GM15510 (cell line): ENCODE results near the gene MOSPD3.

Experiments
- POLR2A ChIP-seq: IDR thresholded peaks from 3 replicates; pipeline ENCODE4 v1.6.1; 2011; ENCODE audit warnings: borderline replicate concordance; ENCODE audit not compliant: insufficient read length; ENCODE audit errors: extremely low read depth

Gene MOSPD3

GRCh38 chr7:100626530-100627237, 14.3 kb downstream of the MOSPD3 start:
- peak; percentile 59 for TF ChIP-seq POLR2A

GRCh38 chr7:100627238-100627549, 14.9 kb downstream of the MOSPD3 start:
- no peak for TF ChIP-seq POLR2A

GRCh38 chr7:100629117-100629716, 16.9 kb downstream of the MOSPD3 start:
- TF ChIP-seq POLR2A = no peak

- no peak for TF ChIP-seq POLR2A
These were observed 17.7 kb downstream of the MOSPD3 start for GRCh38 chr7:100630066-100630465.

GRCh38 chr7:100632951-100633717, 20.8 kb downstream of the MOSPD3 start:
- TF ChIP-seq POLR2A = peak; percentile 46

GRCh38 chr7:100639995-100640516, 27.7 kb downstream of the MOSPD3 start:
- TF ChIP-seq POLR2A = no peak

GRCh38 chr7:100640517-100641440, 28.4 kb downstream of the MOSPD3 start:
- TF ChIP-seq POLR2A = no peak

- no peak for TF ChIP-seq POLR2A
These were observed 29.1 kb downstream of the MOSPD3 start, which contains the start of gene TFR2 for GRCh38 chr7:100641463-100641859. Gene TFR2, minus strand, starts transcription at chr7:100641552. Its CDS starts 43 bp downstream, at chr7:100641509.

GRCh38 chr7:100641860-100642533, 29.7 kb downstream of the MOSPD3 start:
- no peak for TF ChIP-seq POLR2A

GRCh38 chr7:100642534-100642907, 30.2 kb downstream of the MOSPD3 start:
- TF ChIP-seq POLR2A = no peak

GRCh38 chr7:100649826-100650565, 37.7 kb downstream of the MOSPD3 start:
- TF ChIP-seq POLR2A = no peak

- no peak for TF ChIP-seq POLR2A
These were observed 42.8 kb downstream of the MOSPD3 start for GRCh38 chr7:100654908-100655831.
